Breast epithelium (tissue), 3 donors: ENCODE results near the gene SALL4.

Experiments used
- CTCF ChIP-seq, 3 donors: fragments of 450-650 bp; IDR thresholded peaks; one replicate each; pipeline ENCODE4 v1.5.1; 2016 to 2017; ENCODE audit warnings: antibody characterized with exemption in 3 of 3, mild to moderate bottlenecking in 3 of 3, moderate library complexity in 3 of 3
- POLR2A ChIP-seq: fragments of 450-650 bp; IDR thresholded peaks from one replicate; pipeline ENCODE4 v1.6.1; 2016; ENCODE audit warnings: antibody characterized with exemption, mild to moderate bottlenecking, moderate library complexity

GRCh38 chr20:51790256-51790655 lies 12.1 kb downstream of the SALL4 start:
- TF ChIP-seq CTCF (IDR thresholded peaks at IDR 0.05) (no peak), POLR2A (no peak)
